ENCODE data around the gene ARSK.

DNA sequence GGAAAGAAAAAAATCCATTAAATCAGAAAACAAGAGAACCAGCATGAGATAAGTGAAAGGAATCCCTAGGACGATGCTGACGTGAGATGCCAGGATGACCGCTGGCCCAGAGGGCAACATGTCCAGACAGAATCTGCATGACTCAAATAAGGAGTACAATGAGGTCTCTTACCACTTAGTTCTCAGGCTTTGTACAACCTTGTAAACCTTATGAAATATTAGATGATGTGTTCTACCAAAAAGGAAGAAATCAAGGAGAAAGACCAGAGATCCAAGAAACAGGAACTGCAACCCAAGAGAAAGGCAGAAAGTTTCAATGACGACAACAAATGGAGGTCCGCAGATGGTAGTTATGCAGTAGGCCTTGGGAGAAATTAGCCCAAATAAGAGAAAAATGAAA is 62.2 kb downstream of the ARSK start:
- TF ChIP-seq POLR2A (IDR thresholded peaks at IDR 0.05) (no peak), POLR2AphosphoS5 (IDR thresholded peaks at IDR 0.05) (no peak)
- TF ChIP-seq, protein P1, sequence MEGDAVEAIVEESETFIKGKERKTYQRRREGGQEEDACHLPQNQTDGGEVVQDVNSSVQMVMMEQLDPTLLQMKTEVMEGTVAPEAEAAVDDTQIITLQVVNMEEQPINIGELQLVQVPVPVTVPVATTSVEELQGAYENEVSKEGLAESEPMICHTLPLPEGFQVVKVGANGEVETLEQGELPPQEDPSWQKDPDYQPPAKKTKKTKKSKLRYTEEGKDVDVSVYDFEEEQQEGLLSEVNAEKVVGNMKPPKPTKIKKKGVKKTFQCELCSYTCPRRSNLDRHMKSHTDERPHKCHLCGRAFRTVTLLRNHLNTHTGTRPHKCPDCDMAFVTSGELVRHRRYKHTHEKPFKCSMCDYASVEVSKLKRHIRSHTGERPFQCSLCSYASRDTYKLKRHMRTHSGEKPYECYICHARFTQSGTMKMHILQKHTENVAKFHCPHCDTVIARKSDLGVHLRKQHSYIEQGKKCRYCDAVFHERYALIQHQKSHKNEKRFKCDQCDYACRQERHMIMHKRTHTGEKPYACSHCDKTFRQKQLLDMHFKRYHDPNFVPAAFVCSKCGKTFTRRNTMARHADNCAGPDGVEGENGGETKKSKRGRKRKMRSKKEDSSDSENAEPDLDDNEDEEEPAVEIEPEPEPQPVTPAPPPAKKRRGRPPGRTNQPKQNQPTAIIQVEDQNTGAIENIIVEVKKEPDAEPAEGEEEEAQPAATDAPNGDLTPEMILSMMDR (IDR thresholded peaks at IDR 0.05): no peak
